PC-3 (cell line): ENCODE measurements around the gene ST3GAL2. TPM values are rescaled to one million over a fixed set of nuclear protein-coding genes. Genes with fewer than 3 reads are reported as not detected.

Experiments used
- ATAC-seq: fragments of 200-7000 bp; cut with Tn5 transposase; 2 replicates; pipeline ENCODE4 v1.9.1; 2020; ENCODE audit warnings: mild to moderate bottlenecking, moderate library complexity
- BruUV-seq: library from RNA; stranded (reverse); fragments of 400-500 nt; replicated peaks from 2 replicates; lab custom pipeline; 2021; lab: Mats Ljungman, UMichigan
- CTCF ChIA-PET: fragments of 300-600 bp; sonication (Branson Sonifier 250); formaldehyde crosslinking; loops from one replicate; lab custom pipeline; 2022; ENCODE audit warnings: antibody characterized with exemption; lab: Charles Lee
- POLR2A ChIA-PET: fragments of 300-600 bp; sonication (Branson Sonifier 250); formaldehyde crosslinking; loops from one replicate; lab custom pipeline; 2022; ENCODE audit warnings: antibody characterized with exemption; ENCODE audit not compliant: unreplicated experiment; lab: Charles Lee
- DNase-seq: peaks from one replicate; pipeline ENCODE4 v3.0.0-alpha.2; 2015
- H2AFZ ChIP-seq: fragments of 300-600 bp; sonication (generic); 2 replicates; pipeline ENCODE4 v1.6.0; 2016; ENCODE audit warnings: antibody characterized with exemption, low read length
- H3F3A ChIP-seq: fragments of 300-600 bp; sonication (generic); one replicate; pipeline ENCODE4 v1.6.0; 2017; ENCODE audit warnings: antibody characterized with exemption, low read length, control low read depth, mild to moderate bottlenecking; ENCODE audit not compliant: unreplicated experiment
- H3K27ac ChIP-seq: fragments of 300-600 bp; sonication (generic); 2 replicates; pipeline ENCODE4 v1.5.1; 2016; ENCODE audit warnings: mild to moderate bottlenecking, low read length
- H3K27me3 ChIP-seq: fragments of 300-600 bp; sonication (generic); 2 replicates; pipeline ENCODE4 v1.6.1; 2016; ENCODE audit warnings: low read length, mixed read lengths
- H3K36me3 ChIP-seq: fragments of 300-600 bp; sonication (generic); 2 replicates; pipeline ENCODE4 v1.6.1; 2016; ENCODE audit warnings: low read depth, mixed run types, low read length, mixed read lengths
- H3K4me1 ChIP-seq: fragments of 300-600 bp; sonication (generic); 2 replicates; pipeline ENCODE4 v1.5.1; 2016; ENCODE audit warnings: low read length; ENCODE audit not compliant: insufficient read depth
- H3K4me2 ChIP-seq: fragments of 300-600 bp; sonication (generic); 2 replicates; pipeline ENCODE4 v1.6.0; 2016; ENCODE audit warnings: low read length
- H3K4me3 ChIP-seq: fragments of 300-600 bp; sonication (generic); 2 replicates; pipeline ENCODE4 v1.5.1; 2016; ENCODE audit warnings: mild to moderate bottlenecking, low read length, mixed read lengths
- H3K79me2 ChIP-seq: fragments of 300-600 bp; sonication (generic); 2 replicates; pipeline ENCODE4 v1.6.1; 2017; ENCODE audit warnings: low read length, mixed read lengths
- H3K9ac ChIP-seq: fragments of 300-600 bp; sonication (generic); 2 replicates; pipeline ENCODE4 v1.6.0; 2016; ENCODE audit warnings: mild to moderate bottlenecking, low read length
- H3K9me2 ChIP-seq: fragments of 300-600 bp; sonication (generic); replicated peaks from 2 replicates; pipeline ENCODE4 v1.6.1; 2016; ENCODE audit warnings: mixed run types, low read length, mixed read lengths
- H3K9me3 ChIP-seq: fragments of 300-600 bp; sonication (generic); 2 replicates; pipeline ENCODE4 v1.6.1; 2016; ENCODE audit warnings: low read length, mixed read lengths
- H4K20me1 ChIP-seq: fragments of 300-600 bp; sonication (generic); 2 replicates; pipeline ENCODE4 v1.6.1; 2016; ENCODE audit warnings: low read length, mixed read lengths
- EZH2 ChIP-seq: fragments of 300-600 bp; sonication (generic); IDR thresholded peaks from one replicate; pipeline ENCODE4 v1.6.1; 2017; ENCODE audit warnings: antibody characterized with exemption, mild to moderate bottlenecking, low read length; ENCODE audit not compliant: unreplicated experiment
- EZH2phosphoT487 ChIP-seq: fragments of 300-600 bp; sonication (generic); IDR thresholded peaks from 2 replicates; pipeline ENCODE4 v1.6.1; 2018; ENCODE audit warnings: mild to moderate bottlenecking, antibody characterized with exemption, low read length, borderline replicate concordance
- intact Hi-C: fragments of 100-400 bp; cut with micrococcal nuclease; formaldehyde crosslinking; loops from 2 replicates; pipeline ENCODE4 v1.9.0; 2023
- total RNA-seq: library from RNA; depleted of rRNA; stranded (reverse); fragments of >200 nt; gene quantifications from 2 replicates; pipeline ENCODE4 v1.2.3, GENCODE V29; 2014
- TF ChIP-seq, protein P1 (sequence below): fragments of 300-600 bp; sonication (generic); conservative IDR thresholded peaks from 2 replicates; pipeline ENCODE4 v1.5.1; 2017; ENCODE audit warnings: antibody characterized with exemption, low read depth, mild to moderate bottlenecking, low read length

The ST3GAL2 gene
- total RNA-seq, 1 experiment from 2014 or later: 9.8 TPM

DNA sequence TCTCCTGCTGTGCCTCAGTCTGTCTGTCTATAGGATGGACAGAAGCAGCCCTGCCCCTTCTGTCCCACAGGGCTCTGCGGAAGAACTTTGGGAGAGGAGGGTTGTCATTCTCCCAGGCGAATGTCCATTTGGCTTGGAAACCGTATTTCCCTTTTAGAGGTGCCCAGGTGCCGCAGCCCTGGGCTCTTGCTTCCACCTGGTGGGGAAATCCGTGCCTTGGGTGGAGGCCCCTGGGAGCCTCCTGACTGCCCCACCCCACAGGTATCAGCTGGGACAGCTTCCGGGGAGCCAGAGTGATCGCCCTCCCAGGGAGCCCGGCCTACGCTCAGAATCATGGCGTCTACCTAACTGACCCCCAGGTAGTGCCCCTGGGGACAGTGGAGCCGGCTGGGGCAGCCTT is 28.2 kb upstream of the ST3GAL2 start:
- ChIA-PET POLR2A (no interaction called here), CTCF (no interaction called here)
- Histone ChIP-seq H3K4me1 (no peaks in the 10 kb centered on the region), H3K27ac (no peak overlapping the region), H3K9me2 (no peaks in the 10 kb centered on the region), H3K9me3 (no peaks in the 10 kb centered on the region), H3K27me3 (no peaks in the 10 kb centered on the region), H3F3A (no peaks in the 10 kb centered on the region), H3K4me2 (no peak overlapping the region), H3K9ac (no peak overlapping the region), H2AFZ (no peak overlapping the region), H4K20me1 (no peaks in the 10 kb centered on the region), H3K79me2 (no peaks in the 10 kb centered on the region), H3K4me3 (no peak overlapping the region), H3K36me3 (no peaks in the 10 kb centered on the region)
- no peak for TF ChIP-seq EZH2phosphoT487
- TF ChIP-seq, protein P1, sequence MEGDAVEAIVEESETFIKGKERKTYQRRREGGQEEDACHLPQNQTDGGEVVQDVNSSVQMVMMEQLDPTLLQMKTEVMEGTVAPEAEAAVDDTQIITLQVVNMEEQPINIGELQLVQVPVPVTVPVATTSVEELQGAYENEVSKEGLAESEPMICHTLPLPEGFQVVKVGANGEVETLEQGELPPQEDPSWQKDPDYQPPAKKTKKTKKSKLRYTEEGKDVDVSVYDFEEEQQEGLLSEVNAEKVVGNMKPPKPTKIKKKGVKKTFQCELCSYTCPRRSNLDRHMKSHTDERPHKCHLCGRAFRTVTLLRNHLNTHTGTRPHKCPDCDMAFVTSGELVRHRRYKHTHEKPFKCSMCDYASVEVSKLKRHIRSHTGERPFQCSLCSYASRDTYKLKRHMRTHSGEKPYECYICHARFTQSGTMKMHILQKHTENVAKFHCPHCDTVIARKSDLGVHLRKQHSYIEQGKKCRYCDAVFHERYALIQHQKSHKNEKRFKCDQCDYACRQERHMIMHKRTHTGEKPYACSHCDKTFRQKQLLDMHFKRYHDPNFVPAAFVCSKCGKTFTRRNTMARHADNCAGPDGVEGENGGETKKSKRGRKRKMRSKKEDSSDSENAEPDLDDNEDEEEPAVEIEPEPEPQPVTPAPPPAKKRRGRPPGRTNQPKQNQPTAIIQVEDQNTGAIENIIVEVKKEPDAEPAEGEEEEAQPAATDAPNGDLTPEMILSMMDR: no peak
- no peak for TF ChIP-seq EZH2
- ATAC-seq: no peak
- DNase-seq: no peak
- intact Hi-C loops: no loop called here
- BruUV-seq: no TSS peak

- H3K9me2 ChIP-seq: no peaks in the 10 kb centered on the region
- H3F3A ChIP-seq: no peaks in the 10 kb centered on the region
- intact Hi-C loops: no loop called here
- H4K20me1 ChIP-seq: no peaks in the 10 kb centered on the region
- no peaks in the 10 kb centered on the region for H3K4me1 ChIP-seq
- H3K9ac ChIP-seq: no peak overlapping the region
- H3K36me3 ChIP-seq: no peaks in the 10 kb centered on the region
- no peak for DNase-seq
- no peak for ATAC-seq
- no TSS peak for BruUV-seq
- ChIA-PET CTCF (no interaction called here), POLR2A (no interaction called here)
- no peaks in the 10 kb centered on the region for H3K79me2 ChIP-seq
- no peak overlapping the region for H3K4me3 ChIP-seq
- H2AFZ ChIP-seq: no peak overlapping the region
- no peak overlapping the region for H3K27ac ChIP-seq
- H3K4me2 ChIP-seq: no peak overlapping the region
- H3K9me3 ChIP-seq: no peaks in the 10 kb centered on the region
- TF ChIP-seq EZH2phosphoT487 (no peak), EZH2 (no peak)
- TF ChIP-seq, protein P1: no peak
- H3K27me3 ChIP-seq: no peaks in the 10 kb centered on the region
Observed at GRCh38 chr16:70466805-70467076, 27.8 kb upstream of the ST3GAL2 start.

DNA sequence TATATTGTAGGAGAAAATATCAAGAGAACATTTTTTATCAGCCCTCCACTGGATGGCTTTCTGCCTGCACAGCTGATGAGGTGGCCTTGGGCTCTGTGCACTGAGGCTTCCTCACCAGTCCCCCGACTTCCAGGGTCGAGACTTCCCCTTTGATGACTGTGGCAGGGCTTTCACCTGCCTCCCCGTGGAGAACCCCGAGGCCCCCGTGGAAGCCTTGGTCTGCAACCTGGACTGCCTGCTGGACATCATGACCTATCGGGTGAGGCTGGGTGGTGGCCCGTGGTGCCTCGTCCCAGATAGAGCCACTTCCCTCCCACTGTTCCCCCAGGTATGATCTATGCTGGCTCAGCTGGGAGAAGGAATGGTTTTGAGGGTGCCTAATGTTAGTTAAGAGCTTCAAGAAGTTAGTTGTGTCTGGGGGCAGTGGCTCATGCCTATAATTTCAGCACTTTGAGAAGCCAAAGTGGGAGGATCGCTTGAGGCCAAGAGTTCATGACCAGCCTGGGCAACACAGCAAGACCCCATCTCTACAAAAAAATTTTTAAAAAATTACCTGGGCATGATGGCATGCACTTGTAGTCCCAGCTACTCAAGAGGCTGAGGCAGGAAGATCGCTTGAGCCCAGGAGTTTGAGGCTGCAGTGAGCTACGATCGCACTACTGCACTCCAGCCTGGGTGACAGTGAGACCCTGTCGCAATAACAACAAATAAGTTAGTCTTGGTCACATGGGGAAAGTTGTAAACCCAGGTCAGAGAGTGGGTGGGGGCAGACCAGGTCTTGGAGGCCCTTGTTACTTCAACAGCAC is 27.3 kb upstream of the ST3GAL2 start:
- Histone ChIP-seq H3K4me3 (no peak overlapping the region), H3K79me2 (no peaks in the 10 kb centered on the region), H3F3A (no peaks in the 10 kb centered on the region), H2AFZ (no peak overlapping the region), H3K36me3 (no peaks in the 10 kb centered on the region), H3K9me2 (no peaks in the 10 kb centered on the region), H3K9me3 (no peaks in the 10 kb centered on the region), H3K27me3 (no peaks in the 10 kb centered on the region), H3K4me1 (no peaks in the 10 kb centered on the region), H3K4me2 (no peak overlapping the region), H4K20me1 (no peaks in the 10 kb centered on the region), H3K27ac (no peak overlapping the region), H3K9ac (no peak overlapping the region)
- TF ChIP-seq EZH2: no peak
- TF ChIP-seq, protein P1: no peak
- no peak for TF ChIP-seq EZH2phosphoT487
- CTCF ChIA-PET: no interaction called here
- DNase-seq: no peak
- BruUV-seq: no TSS peak
- intact Hi-C loops: no loop called here
- POLR2A ChIA-PET: no interaction called here
- no peak for ATAC-seq
